Lung (tissue), 12 donors: ENCODE results near the gene TMEM86A. TPM values are rescaled to one million over a fixed set of nuclear protein-coding genes. Genes with fewer than 3 reads are reported as not detected.
"Not testable (repeated sequence)": the region's sequence is repeated elsewhere in the genome, so short reads cannot be mapped to it uniquely, and the experiment has no call there.

Experiments
- ATAC-seq: fragments of 200-7000 bp; cut with Tn5 transposase; one replicate; pipeline ENCODE4 v1.9.1; 2020; ENCODE audit warnings: moderate number of reproducible peaks; ENCODE audit not compliant: insufficient read depth, low FRiP score
- DNase-seq, 3 donors: peaks; one replicate each; pipeline ENCODE4 v3.0.0-alpha.2; 2013 to 2017
- H3K27ac ChIP-seq, 2 donors: one replicate each; pipeline ENCODE4 v1.5.1; 2013; ENCODE audit warnings: mild to moderate bottlenecking in 2 of 2, moderate library complexity in 2 of 2, control low read depth in 1 of 2, inconsistent platforms in 1 of 2, low read depth in 1 of 2, low read length in 1 of 2
- H3K27me3 ChIP-seq, 3 donors: one replicate each; pipeline ENCODE4 v1.5.1; 2013; ENCODE audit warnings: low read length in 2 of 3; ENCODE audit not compliant: control insufficient read depth in 3 of 3, insufficient read depth in 3 of 3
- H3K36me3 ChIP-seq, 4 donors: one replicate each; pipeline ENCODE4 v1.5.1; 2013; ENCODE audit warnings: low read length in 4 of 4, mild to moderate bottlenecking in 1 of 4, moderate library complexity in 1 of 4; ENCODE audit not compliant: control insufficient read depth in 4 of 4, insufficient read depth in 4 of 4
- H3K4me1 ChIP-seq, 5 donors: one replicate each; pipeline ENCODE4 v1.5.1; 2013; ENCODE audit warnings: low read length in 5 of 5, mild to moderate bottlenecking in 2 of 5, moderate library complexity in 1 of 5; ENCODE audit not compliant: control insufficient read depth in 5 of 5, insufficient read depth in 5 of 5
- H3K4me3 ChIP-seq: one replicate; pipeline ENCODE4 v1.5.1; 2013; ENCODE audit warnings: mild to moderate bottlenecking, control low read depth, moderate library complexity
- H3K9ac ChIP-seq, 2 donors: one replicate each; pipeline ENCODE4 v1.5.1; 2013; ENCODE audit warnings: low read length in 2 of 2, control low read depth in 1 of 2; ENCODE audit not compliant: insufficient read depth in 1 of 2
- H3K9me3 ChIP-seq, 4 donors: one replicate each; pipeline ENCODE4 v1.5.1; 2013; ENCODE audit warnings: low read length in 3 of 4, mild to moderate bottlenecking in 1 of 4, moderate library complexity in 1 of 4; ENCODE audit not compliant: control insufficient read depth in 4 of 4, insufficient read depth in 3 of 4
- CTCF ChIP-seq: IDR thresholded peaks from 2 replicates; pipeline ENCODE4 v1.5.1; 2012; ENCODE audit warnings: mild to moderate bottlenecking; ENCODE audit errors: control extremely low read depth, extremely low read depth
- WGBS, 2 donors: extraction: QIAGEN DNeasy Blood & Tissue Kit; methylation state at CpG; one replicate each; pipeline ENCODE4 v1.1.7; 2013; 5-methylcytosine and 5-hydroxymethylcytosine counted together
- polyA plus RNA-seq, 2 donors: library from polyadenylated mRNA; stranded (reverse); fragments of 200-250 nt; gene quantifications; one replicate each; pipeline ENCODE4 v1.2.1, GENCODE V29; 2013
- total RNA-seq, 2 donors: library from RNA; depleted of rRNA in 1 of 2; stranded (reverse); fragments of >200 nt in 1 of 2; gene quantifications; one replicate each; pipeline ENCODE4 v1.2.1, GENCODE V29; 2014 to 2021
- donor health status: control.
- donor health status: control.
- donor health status: Bipolar disorder and iron deficiency.
- donor health status: healthy.
- donor health status: DM: yes; HTN: yes; CAD: no.

TMEM86A gene
- total and polyA plus RNA-seq, 4 donors: 1.9 to 8.9 (median 2.9) TPM

DNA sequence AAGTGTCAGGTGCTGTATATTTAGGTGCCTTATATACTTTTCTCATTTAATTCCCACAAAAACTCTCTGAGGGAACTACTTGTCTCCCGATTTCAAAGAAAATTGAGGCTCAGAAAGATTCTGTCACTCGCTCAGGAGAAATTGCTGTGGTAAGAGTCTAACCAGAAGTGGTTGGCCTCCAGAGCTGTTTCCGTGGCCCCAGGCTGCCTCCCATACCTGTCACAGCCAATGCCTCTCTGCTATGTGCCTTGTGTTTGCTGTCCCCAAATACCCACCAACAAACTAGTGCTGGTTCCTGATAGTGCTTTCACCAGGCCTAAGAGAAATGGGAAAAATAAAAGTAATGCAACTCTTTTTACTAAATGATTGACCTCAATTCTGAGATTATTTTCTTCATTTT lies 21.0 kb upstream of the TMEM86A start:
- Histone ChIP-seq H3K9me3 (no peaks in the 10 kb centered on the region), H3K27ac (no peak overlapping the region), H3K4me1 (no peaks in the 10 kb centered on the region), H3K36me3 (no peaks in the 10 kb centered on the region), H3K27me3 (no peaks in the 10 kb centered on the region), H3K9ac (no peak overlapping the region), H3K4me3 (no peak overlapping the region)
- no peak for TF ChIP-seq CTCF
- DNase-seq (no peak), ATAC-seq (no peak)
- WGBS, 2 donors: 86 to 96% methylated on average over 3 of the region's 3 CpGs

DNA sequence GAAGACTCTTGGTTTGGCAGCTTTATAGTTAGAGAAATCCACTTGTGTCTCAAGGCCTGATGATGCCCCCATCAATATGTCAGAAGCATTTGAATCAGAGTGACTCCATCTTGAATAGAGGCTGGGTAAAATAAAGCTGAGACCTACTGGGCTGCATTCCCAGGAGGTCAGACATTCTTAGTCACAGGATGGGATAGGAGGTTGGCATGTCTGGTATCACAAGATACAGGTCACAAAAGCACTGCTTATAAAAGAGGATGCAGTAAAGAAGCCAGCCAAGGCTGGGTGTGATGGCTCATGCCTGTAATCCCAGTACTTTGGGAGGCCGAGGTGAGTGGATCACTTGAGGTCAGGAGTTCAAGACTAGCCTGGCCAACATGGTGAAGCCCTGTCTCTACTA lies 16.6 kb upstream of the TMEM86A start:
- H3K27me3 ChIP-seq, H3K4me1 ChIP-seq, ATAC-seq, H3K9ac ChIP-seq, H3K9me3 ChIP-seq, H3K36me3 ChIP-seq, H3K4me3 ChIP-seq, DNase-seq, H3K27ac ChIP-seq: not testable (repeated sequence)
- 92 to 100% methylated on average over 1 of the region's 1 CpG for WGBS, 2 donors

GRCh38 chr11:18682466-18682865 lies 16.1 kb upstream of the TMEM86A start:
- no peak overlapping the region for H3K27ac ChIP-seq
- no peaks in the 10 kb centered on the region for H3K9me3 ChIP-seq
- no peaks in the 10 kb centered on the region for H3K4me1 ChIP-seq
- H3K4me3 ChIP-seq: no peak overlapping the region
- 92% methylated on average over 3 of the region's 3 CpGs for WGBS, 2 donors
- H3K9ac ChIP-seq: no peak overlapping the region
- no peaks in the 10 kb centered on the region for H3K27me3 ChIP-seq
- no peaks in the 10 kb centered on the region for H3K36me3 ChIP-seq
- no peak for ATAC-seq
- no peak for TF ChIP-seq CTCF
- no peak for DNase-seq

DNA sequence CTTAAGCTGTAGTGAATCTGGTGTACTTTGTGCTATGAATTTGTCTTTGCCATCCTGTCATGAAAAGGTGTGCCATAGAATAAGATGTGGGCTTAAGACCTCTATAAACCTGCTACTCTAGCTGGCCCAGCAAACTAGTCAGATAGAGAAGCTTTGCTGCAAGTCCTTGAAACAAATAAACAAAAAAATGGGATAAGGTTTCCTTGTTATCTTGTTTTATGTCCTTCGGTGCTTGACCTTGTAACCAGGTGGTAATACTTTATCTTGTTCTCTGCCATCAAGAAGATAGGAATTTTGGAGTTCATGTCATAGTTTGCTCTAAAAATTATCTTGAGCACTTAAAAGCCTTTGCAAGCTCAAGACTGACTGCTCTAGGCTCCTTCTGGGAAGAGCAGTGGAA lies 14.3 kb upstream of the TMEM86A start:
- 77 to 96% methylated on average over 1 of the region's 1 CpG for WGBS, 2 donors
- no peak overlapping the region for H3K9ac ChIP-seq
- H3K27me3 ChIP-seq: no peaks in the 10 kb centered on the region
- no peaks in the 10 kb centered on the region for H3K9me3 ChIP-seq
- TF ChIP-seq CTCF: no peak
- ATAC-seq (no peak), DNase-seq (no peak)
- H3K4me3 ChIP-seq: no peak overlapping the region
- no peak overlapping the region for H3K27ac ChIP-seq
- H3K4me1 ChIP-seq: no peaks in the 10 kb centered on the region
- no peaks in the 10 kb centered on the region for H3K36me3 ChIP-seq

DNA sequence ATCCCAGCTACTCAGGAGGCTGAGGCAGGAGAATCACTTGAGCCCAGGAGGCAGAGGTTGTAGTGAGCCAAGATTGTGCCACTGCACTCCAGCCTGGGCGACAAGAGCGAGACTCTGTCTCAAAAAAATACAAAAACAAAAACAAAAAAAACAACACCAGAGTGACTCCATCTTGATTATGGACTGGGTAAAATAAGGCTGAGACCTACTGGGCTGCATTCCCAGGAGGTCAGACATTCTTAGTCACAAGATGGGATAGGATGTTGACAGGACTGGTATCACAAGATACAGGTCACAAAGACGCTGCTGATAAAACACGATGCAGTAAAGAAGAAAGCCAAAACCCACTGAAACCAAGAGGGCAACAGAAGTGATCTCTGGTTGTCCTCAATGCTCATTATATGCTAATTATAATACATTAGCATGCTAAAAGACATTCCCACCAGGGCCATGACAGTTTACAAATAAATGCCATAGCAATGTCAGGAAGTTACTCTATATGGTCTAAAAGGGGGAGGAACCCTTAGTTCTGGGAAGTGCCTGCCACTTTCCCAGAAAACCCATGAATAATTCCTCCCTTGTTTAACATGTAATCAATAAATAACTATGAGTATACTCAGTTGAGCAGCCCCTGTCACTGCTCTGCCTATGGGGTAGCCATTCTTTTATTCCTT lies 7.0 kb upstream of the TMEM86A start:
- H3K4me3 ChIP-seq, DNase-seq, H3K27ac ChIP-seq, ATAC-seq, H3K9me3 ChIP-seq, H3K27me3 ChIP-seq, H3K9ac ChIP-seq, H3K36me3 ChIP-seq, H3K4me1 ChIP-seq: not testable (repeated sequence)
- 80 to 91% methylated on average over 4 of the region's 4 CpGs for WGBS, 2 donors
